Fibroblast of the aortic adventitia (primary cell): Measurements from ENCODE around the gene TUBB4B. TPM values are rescaled to one million over a fixed set of nuclear protein-coding genes. Genes with fewer than 3 reads are reported as not detected.

Experiments
- DNase-seq: peaks from one replicate; pipeline ENCODE4 v3.0.0-alpha.2; 2010; ENCODE audit warnings: low read depth
- H3K4me3 ChIP-seq: 2 replicates; pipeline ENCODE4 v1.5.1; 2011; ENCODE audit warnings: low read depth, mild to moderate bottlenecking, control low read depth, low read length, moderate library complexity
- total RNA-seq: library from RNA; depleted of rRNA; stranded (reverse); fragments of >200 nt; gene quantifications from 2 replicates; pipeline ENCODE4 v1.2.3, GENCODE V29; 2012; ENCODE audit warnings: low replicate concordance
- TF ChIP-seq, protein P1 (sequence below): IDR thresholded peaks from 2 replicates; pipeline ENCODE4 v1.5.1; 2011; ENCODE audit warnings: mild to moderate bottlenecking, low read length, control low read depth, inconsistent platforms; ENCODE audit not compliant: insufficient read depth

The TUBB4B gene
- total RNA-seq, 1 donor = 195 TPM

DNA sequence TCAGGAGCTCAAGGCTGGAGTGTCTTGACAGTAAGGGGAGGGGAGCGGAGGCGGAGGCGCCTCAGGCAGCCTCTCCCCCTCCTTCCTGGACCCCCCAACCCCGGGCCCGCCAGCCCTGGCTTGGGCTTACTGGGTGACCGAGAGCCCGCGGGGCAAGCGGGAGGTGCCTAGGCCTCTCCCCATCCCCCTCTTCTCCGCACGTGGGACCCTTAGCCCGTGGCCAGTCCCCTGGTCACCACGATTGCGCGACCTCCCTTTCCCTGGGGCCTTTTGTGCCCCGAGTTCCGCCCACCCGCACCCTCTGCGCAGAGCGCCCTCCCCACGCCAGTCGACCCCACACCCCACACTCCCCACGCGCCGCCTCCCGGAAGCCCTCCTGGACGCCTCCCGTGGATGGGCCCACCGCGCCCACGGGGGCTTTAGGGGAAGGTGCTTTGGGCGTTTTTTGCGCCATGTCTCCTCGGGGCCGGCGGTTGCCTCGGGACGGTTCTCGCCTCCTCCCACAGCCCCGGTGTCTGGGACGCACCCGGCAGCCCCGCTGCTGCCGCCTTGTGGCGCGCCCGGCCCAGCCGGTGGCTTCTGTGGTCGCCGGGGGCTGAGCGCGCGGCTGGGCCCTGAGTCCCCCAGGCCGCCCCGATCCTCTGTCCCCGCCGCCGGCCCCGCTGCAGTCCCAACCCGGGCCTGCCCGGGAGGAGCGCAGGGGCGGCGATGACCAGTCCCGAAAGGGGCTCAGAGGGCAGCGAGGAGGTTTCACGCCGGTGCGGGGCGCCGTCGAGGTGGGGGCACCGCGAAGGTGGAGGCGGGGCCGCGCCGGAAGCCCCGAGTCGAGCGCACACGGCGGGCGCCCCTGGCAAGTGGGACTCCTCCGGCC, 39.6 kb downstream of the TUBB4B start:
- DNase-seq = no peak
- no peak overlapping the region for H3K4me3 ChIP-seq
- TF ChIP-seq, protein P1, sequence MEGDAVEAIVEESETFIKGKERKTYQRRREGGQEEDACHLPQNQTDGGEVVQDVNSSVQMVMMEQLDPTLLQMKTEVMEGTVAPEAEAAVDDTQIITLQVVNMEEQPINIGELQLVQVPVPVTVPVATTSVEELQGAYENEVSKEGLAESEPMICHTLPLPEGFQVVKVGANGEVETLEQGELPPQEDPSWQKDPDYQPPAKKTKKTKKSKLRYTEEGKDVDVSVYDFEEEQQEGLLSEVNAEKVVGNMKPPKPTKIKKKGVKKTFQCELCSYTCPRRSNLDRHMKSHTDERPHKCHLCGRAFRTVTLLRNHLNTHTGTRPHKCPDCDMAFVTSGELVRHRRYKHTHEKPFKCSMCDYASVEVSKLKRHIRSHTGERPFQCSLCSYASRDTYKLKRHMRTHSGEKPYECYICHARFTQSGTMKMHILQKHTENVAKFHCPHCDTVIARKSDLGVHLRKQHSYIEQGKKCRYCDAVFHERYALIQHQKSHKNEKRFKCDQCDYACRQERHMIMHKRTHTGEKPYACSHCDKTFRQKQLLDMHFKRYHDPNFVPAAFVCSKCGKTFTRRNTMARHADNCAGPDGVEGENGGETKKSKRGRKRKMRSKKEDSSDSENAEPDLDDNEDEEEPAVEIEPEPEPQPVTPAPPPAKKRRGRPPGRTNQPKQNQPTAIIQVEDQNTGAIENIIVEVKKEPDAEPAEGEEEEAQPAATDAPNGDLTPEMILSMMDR = peak; percentile 35

DNA sequence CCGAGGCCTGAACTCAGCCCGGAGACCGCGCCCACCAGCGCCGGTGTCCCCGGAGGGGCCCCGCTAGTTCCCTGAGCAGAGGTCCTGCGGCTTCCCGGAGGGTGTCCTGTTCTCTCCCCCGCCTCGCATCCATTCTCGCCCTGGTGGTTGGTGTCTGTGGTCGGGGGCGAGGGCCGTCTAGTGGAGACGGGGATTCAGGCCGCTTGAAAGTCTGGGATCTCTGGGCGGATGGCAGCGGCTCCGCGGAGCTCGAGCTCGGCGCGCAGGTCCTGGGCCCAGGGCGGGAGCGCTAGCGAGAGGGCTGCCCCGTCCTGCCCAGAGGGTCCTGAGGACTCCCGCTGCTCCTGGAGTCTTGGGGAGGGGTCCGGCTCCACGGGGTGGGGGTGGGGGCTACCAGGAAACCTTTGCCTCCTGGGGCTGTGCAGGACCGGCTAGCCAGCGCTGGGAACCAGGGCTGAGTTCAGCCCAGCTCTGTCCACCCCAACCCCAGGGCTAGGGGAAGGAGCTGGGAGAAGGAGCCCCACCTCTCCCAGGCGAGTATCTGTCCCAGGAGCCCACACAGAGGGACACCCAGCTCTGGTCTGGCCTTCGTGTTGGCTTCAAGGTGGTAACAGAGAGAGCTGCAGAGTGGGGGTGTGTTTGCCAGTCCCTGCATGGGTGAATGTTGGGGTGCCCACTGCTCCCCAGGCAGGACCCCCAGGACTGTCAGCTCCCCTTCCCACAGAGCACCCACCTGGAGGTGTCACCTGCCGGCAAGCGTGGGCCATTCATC, 40.4 kb downstream of the TUBB4B start:
- TF ChIP-seq, protein P1 = no peak
- no peak overlapping the region for H3K4me3 ChIP-seq
- DNase-seq = no peak

DNA sequence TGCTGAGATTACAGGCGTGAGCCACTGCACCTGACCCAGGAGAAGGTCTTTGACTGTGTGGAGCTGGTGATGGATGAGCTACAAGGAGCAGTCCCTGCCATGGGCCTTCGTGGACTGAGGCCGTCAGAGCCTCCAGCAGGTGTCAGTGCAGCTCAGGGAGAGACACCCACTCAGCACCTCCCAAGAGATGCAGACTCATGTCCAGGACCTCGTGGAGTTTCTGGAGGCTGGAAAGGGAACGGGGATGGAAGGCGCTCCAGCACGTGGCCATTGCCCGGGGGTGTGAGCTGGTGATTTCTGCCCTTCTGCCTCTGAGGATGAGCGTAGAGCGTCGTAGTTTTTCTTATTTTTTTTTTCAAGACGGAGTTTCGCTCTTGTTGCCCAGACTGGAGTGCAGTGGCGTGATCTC, 45.9 kb downstream of the TUBB4B start:
- DNase-seq = peak; percentile 56
- no peak overlapping the region for H3K4me3 ChIP-seq
- TF ChIP-seq, protein P1 = peak; percentile 50

DNA sequence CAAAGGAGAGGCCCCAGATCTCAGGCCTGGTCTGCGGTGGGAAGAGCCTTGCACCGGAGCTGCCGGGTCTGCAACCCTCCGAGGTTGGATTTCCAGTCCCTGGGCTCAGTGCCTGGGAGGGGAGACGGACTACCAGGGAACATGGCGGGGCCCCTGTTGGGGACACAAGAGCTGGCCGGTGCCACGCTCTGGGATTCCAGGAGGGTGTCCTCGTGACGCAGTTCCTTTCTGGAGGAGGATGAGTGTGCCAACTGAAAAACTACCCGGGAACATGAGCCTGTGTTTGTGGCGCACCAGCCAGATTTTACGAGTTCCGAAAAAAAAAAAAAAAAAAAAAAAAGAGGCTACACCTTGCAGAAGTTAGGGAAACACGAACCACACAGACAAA, 52.0 kb downstream of the TUBB4B start:
- no peak for DNase-seq
- H3K4me3 ChIP-seq = no peak overlapping the region
- TF ChIP-seq, protein P1 = no peak

Other genes starting within 250 kb of the TUBB4B start
- 7.1 and 18.3 TPM in 2 replicates for gene PAXX, start 248.9 kb upstream of the TUBB4B start, total RNA-seq
- gene CLIC3, start 244.7 kb upstream of the TUBB4B start, total RNA-seq = 4.3 and 5.2 TPM in 2 replicates
- gene ABCA2, start 213.1 kb upstream of the TUBB4B start, total RNA-seq = 21.0 and 25.0 TPM in 2 replicates
- not detected in 2 replicates for gene FUT7, start 209.2 kb upstream of the TUBB4B start, total RNA-seq
- gene NPDC1, start 195.1 kb upstream of the TUBB4B start, total RNA-seq = 23.8 and 31.6 TPM in 2 replicates
- 0.09 TPM in 1 of 2 replicates, not detected in the other for gene ENTPD2, start 187.2 kb upstream of the TUBB4B start, total RNA-seq
- gene SAPCD2, start 170.7 kb upstream of the TUBB4B start, total RNA-seq = 0.41 and 1.5 TPM in 2 replicates
- gene UAP1L1, start 163.8 kb upstream of the TUBB4B start, total RNA-seq = 12.7 and 17.7 TPM in 2 replicates
- gene MAN1B1, start 154.3 kb upstream of the TUBB4B start, total RNA-seq = 50.8 and 103 TPM in 2 replicates
- gene DPP7, start 126.6 kb upstream of the TUBB4B start, total RNA-seq = 69.5 and 72.3 TPM in 2 replicates
- gene GRIN1, start 102.1 kb upstream of the TUBB4B start, total RNA-seq = not detected in 2 replicates
- not detected in 2 replicates for gene LRRC26, start 71.2 kb upstream of the TUBB4B start, total RNA-seq
- not detected in 2 replicates for gene TMEM210, start 69.2 kb upstream of the TUBB4B start, total RNA-seq
- 25.7 and 28.0 TPM in 2 replicates for gene ANAPC2, start 52.7 kb upstream of the TUBB4B start, total RNA-seq
- gene SSNA1, start 52.6 kb upstream of the TUBB4B start, total RNA-seq = 43.5 and 51.5 TPM in 2 replicates
- gene TPRN, start 40.5 kb upstream of the TUBB4B start, total RNA-seq = 8.0 and 10.5 TPM in 2 replicates
- 32.3 and 34.7 TPM in 2 replicates for gene TMEM203, start 35.6 kb upstream of the TUBB4B start, total RNA-seq
- 8.5 and 8.6 TPM in 2 replicates for gene NDOR1, start 35.6 kb upstream of the TUBB4B start, total RNA-seq
- 0.45 TPM in 1 of 2 replicates, not detected in the other for gene RNF208, start 19.0 kb upstream of the TUBB4B start, total RNA-seq
- 0.36 and 0.49 TPM in 2 replicates for gene CYSRT1, start 16.1 kb upstream of the TUBB4B start, total RNA-seq
- gene RNF224, start 13.8 kb upstream of the TUBB4B start, total RNA-seq = 0.09 TPM in 1 of 2 replicates, not detected in the other
- not detected in 2 replicates for gene SLC34A3, start 10.4 kb upstream of the TUBB4B start, total RNA-seq
- gene STPG3, start 10.0 kb downstream of the TUBB4B start, total RNA-seq = not detected in 2 replicates
- gene NELFB, start 14.0 kb downstream of the TUBB4B start, total RNA-seq = 27.1 and 43.7 TPM in 2 replicates
- 12.6 and 31.3 TPM in 2 replicates for gene TOR4A, start 36.4 kb downstream of the TUBB4B start, total RNA-seq
- gene NRARP, start 61.0 kb downstream of the TUBB4B start, total RNA-seq = 0.09 TPM in 1 of 2 replicates, not detected in the other
- gene EXD3, start 181.9 kb downstream of the TUBB4B start, total RNA-seq = 5.2 and 14.3 TPM in 2 replicates
- gene NOXA1, start 182.1 kb downstream of the TUBB4B start, total RNA-seq = 0.36 and 0.74 TPM in 2 replicates
- not detected in 2 replicates for gene ENTPD8, start 200.1 kb downstream of the TUBB4B start, total RNA-seq
- 29.1 and 29.6 TPM in 2 replicates for gene NSMF, start 218.0 kb downstream of the TUBB4B start, total RNA-seq